Epithelial cell of proximal tubule (primary cell): ENCODE data around the gene LZTS2. TPM values are rescaled to one million over a fixed set of nuclear protein-coding genes. Genes with fewer than 3 reads are reported as not detected.
"Not testable (repeated sequence)": the region's sequence is repeated elsewhere in the genome, so short reads cannot be mapped to it uniquely, and the experiment has no call there.

Experiments
- DNase-seq: peaks from one replicate; pipeline ENCODE4 v3.0.0-alpha.2; 2011; ENCODE audit warnings: low read depth
- H3K4me3 ChIP-seq: 2 replicates; pipeline ENCODE4 v1.5.1; 2011; ENCODE audit warnings: low read depth, mild to moderate bottlenecking, low read length
- total RNA-seq: library from RNA; depleted of rRNA; stranded (reverse); fragments of >200 nt; gene quantifications from 2 replicates; pipeline ENCODE4 v1.2.3, GENCODE V29; 2015
- TF ChIP-seq, protein P1 (sequence below): conservative IDR thresholded peaks from 2 replicates; pipeline ENCODE4 v1.5.1; 2012; ENCODE audit warnings: low read depth, mild to moderate bottlenecking, low read length

LZTS2 gene
- total RNA-seq, 1 donor from 2014 or later: 81.0 TPM

- DNase-seq: no peak
Measured at GRCh38 chr10:101031128-101031795, 31.7 kb downstream of the LZTS2 start, which contains the start of the genes PDZD7 and SFXN3. Gene PDZD7 (minus strand): TSS chr10:101031129. CDS start chr10:101030219, 910 bp downstream. Gene SFXN3 (plus strand): TSS chr10:101031234. CDS start chr10:101034695, 3,461 bp downstream.

GRCh38 chr10:101031796-101032636 is 32.4 kb downstream of the LZTS2 start:
- DNase-seq: no peak
- H3K4me3 ChIP-seq: peak overlapping the region; percentile 92
- TF ChIP-seq, protein P1, sequence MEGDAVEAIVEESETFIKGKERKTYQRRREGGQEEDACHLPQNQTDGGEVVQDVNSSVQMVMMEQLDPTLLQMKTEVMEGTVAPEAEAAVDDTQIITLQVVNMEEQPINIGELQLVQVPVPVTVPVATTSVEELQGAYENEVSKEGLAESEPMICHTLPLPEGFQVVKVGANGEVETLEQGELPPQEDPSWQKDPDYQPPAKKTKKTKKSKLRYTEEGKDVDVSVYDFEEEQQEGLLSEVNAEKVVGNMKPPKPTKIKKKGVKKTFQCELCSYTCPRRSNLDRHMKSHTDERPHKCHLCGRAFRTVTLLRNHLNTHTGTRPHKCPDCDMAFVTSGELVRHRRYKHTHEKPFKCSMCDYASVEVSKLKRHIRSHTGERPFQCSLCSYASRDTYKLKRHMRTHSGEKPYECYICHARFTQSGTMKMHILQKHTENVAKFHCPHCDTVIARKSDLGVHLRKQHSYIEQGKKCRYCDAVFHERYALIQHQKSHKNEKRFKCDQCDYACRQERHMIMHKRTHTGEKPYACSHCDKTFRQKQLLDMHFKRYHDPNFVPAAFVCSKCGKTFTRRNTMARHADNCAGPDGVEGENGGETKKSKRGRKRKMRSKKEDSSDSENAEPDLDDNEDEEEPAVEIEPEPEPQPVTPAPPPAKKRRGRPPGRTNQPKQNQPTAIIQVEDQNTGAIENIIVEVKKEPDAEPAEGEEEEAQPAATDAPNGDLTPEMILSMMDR: no peak

More at GRCh38 chr10:101031128-101031795, 31.7 kb downstream of the LZTS2 start, which contains the start of the genes PDZD7 and SFXN3:
- TF ChIP-seq, protein P1: no peak
- H3K4me3 ChIP-seq: peak within 1 kb of the TSS; percentile 92

GRCh38 chr10:101032637-101033224 is 33.1 kb downstream of the LZTS2 start:
- DNase-seq: no peak
- peak overlapping the region; percentile 92 for H3K4me3 ChIP-seq
- TF ChIP-seq, protein P1: no peak

DNA sequence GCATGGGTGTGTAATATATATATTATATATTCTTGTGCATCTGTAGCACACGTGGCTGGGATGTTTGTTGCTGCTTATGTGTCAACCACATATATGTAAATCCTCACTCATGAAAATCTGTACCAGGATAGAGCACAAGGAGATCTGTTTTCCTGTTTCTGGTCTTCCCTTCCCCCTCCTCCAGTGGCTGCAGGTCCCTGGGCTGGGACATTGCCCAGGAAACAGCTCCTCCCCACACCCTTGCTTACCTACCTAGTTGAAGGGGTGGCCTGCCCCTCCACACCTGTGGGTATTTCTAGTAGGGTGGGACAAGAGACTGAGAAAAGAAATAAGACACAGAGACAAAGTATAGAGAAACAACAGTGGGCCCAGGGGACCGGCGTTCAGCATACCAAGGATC is 33.7 kb downstream of the LZTS2 start:
- no peak for DNase-seq
- peak overlapping the region; percentile 92 for H3K4me3 ChIP-seq
- TF ChIP-seq, protein P1: no peak

DNA sequence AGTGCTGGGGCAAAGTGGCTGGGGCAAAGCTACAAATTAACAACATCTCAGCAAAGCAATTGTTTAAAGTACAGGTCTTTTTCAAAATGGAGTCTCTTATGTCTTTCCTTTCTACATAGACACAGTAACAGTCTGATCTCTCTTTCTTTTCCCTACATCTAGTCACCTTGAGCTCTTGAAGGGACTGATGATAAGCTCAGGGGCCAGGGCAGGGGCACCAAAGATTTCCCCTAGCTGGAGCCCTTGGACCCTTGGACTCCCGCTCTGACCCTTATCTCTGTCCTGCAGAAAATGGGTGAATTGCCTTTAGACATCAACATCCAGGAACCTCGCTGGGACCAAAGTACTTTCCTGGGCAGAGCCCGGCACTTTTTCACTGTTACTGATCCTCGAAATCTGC is 34.8 kb downstream of the LZTS2 start:
- H3K4me3 ChIP-seq, DNase-seq: not testable (repeated sequence)

DNA sequence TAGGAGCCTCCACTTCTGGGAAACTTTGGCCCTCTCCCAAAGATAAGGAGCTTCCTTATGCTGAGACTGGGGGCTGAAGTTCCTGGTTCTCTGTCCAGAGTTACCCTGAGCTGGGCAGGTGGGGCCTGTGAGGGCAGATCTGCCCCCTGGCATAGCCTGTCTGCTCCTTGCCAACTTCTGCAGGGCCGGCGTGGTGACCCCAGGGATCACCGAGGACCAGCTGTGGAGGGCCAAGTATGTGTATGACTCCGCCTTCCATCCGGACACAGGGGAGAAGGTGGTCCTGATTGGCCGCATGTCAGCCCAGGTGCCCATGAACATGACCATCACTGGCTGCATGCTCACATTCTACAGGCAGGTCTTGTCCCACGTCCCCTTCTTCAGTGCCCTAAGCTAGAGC is 35.7 kb downstream of the LZTS2 start:
- TF ChIP-seq, protein P1: no peak
- no peak for DNase-seq
- no peak overlapping the region for H3K4me3 ChIP-seq
